Measurements from ENCODE around the gene YIPF4.
"Not testable (repeated sequence)": the region's sequence is repeated elsewhere in the genome, so short reads cannot be mapped to it uniquely, and the experiment has no call there.

The YIPF4 gene

DNA sequence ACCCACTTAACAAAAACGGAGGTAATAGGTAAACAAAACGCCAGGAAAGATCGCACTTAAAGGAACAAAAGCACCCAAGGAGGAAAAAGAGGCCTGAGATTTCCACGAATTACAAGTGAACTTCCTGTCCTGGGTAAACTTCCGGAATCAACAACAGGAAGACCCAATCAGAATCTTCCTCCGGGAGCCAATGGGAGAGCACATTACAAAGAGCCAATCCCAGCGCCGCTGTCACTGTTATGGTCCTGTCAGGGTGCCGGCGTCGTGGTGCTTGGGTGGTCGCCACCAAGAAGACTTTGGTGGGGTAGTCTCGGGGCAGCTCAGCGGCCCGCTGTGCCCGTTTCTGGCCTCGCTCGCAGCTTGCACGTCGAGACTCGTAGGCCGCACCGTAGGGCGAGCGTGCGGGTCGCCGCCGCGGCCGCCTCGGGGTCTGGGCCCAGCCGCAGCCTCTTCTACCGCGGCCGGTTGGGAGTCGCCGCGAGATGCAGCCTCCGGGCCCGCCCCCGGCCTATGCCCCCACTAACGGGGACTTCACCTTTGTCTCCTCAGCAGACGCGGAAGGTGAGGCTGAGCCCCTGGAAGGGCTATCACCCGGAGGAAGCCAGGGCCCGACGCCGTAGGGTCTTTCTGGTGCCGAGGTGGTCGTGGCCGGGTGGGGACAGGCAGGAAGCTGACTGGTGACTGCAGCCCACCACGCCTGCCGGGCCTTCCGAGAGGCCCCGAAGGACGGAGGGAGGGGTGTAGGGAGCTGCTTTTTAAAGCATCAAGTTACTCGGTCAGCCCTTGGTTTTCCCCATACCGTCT is at the start of gene YIPF4:
YIPF4 (plus strand) TSS at position 231 of the 804 bp plus-strand sequence; CDS start at position 483, 252 bp downstream.
- peak; percentile 91 for DNase-seq

DNA sequence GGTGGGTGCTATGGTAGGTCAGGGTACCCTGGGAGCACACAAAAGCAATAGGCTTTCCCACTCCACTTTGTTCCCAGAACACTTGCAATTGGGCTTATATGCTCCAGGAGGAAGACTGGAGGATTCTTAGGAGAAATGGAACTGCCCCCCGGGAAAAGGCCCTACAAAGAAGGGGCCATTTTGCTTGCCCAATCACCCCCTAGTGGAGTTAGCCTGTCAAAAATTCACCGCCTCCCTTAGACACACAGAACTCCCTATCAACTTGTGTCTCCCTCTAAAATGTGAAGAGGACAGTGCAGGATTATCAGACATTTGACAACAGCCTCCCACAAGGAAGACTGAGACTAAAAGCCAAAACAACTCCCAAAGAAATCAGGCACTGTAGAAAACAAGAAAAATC is 49.5 kb upstream of the YIPF4 start:
- no peak for DNase-seq

DNA sequence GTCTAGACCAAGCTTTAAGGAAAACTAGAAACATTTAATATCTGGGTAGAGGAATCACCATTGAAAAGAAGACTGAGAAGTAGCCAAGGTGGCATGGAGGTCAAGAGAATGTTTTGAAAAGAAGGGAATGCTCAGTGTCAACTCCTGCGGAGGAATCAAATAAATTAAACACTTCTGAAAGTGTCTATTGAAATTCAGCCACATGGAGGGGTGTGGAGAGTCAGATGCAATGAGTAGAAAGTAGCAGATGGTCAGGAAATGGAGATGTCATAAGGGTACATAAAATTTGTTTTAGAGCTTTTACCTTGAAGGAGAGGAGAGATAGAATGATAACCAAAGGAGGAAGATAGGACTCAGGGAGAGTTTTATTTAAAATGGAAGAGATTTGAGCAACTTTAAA is 48.1 kb upstream of the YIPF4 start:
- DNase-seq: no peak

DNA sequence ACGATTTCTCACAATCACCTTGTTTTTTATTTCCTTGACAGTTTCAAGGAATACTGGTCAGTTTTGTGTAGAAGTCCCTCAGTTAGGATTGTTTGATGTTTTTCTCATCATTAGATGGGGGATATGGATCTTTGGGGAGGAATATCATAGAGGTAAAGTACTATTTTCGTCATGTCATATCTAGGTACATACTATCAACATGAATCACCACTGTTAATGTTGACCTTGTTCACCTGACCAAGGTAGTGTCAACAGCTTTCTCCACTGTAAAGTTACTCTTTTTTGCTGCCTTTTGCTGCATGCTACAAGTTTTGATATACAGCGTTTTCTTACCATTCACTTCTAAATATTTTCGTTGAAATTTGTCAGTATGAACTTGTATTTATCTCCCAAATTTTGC is 45.7 kb upstream of the YIPF4 start:
- no peak for DNase-seq

DNA sequence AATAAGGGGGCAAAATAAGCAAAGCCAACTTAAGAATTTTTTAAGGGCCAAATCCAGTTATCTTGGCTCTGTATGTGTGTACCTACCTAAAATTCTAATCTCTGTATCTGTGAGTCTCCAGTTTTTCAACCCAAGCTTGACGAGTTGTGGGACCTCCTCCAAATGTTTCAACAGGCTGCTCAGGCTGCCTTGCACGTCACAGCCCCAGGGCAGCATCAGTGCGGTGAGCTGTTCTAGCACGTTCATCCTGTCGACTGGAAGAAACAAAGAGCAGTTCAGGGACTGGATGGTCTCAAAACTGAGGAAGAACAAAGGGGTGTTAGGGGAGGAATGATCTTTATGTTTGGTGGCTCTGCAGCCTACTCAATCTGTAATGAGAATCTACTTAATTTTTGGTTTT is 42.4 kb upstream of the YIPF4 start:
- DNase-seq: no peak

DNA sequence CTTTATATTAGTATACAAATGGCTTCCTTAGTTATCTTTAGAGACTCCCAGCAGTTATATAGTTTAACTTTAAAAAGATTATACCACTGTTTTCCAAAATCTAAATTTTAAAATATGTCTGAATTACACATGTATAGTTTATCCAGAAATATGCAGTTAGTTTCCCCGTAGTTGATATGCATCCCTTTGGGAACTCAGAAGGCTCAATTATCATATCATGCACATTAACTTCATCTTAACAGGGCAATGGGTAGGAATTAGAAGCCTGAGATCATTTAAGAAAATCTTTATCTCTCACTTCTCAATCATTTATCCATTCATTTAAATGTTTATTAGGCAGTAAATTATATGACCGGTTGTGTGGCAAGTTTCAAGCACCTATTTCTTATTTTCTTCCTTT is 40.2 kb upstream of the YIPF4 start:
- no peak for DNase-seq

DNA sequence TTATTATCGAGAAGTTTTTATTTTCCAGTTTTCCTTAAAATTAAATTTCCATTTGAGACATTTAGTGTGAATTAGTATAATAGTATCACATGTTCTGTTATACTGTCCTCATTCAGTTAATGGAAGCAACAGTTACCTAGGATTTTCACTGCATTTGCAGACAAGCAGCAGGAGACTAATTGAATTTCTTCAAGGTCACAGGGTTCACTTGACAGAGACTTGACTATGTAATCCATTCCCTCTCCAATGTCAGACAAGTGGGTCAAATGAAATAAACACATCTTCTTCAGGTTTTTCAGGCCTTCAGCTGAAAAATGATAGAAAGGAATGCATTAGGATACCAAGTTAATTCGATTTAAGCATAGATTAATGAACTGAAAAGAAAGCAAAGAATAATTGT is 39.7 kb upstream of the YIPF4 start:
- no peak for DNase-seq

DNA sequence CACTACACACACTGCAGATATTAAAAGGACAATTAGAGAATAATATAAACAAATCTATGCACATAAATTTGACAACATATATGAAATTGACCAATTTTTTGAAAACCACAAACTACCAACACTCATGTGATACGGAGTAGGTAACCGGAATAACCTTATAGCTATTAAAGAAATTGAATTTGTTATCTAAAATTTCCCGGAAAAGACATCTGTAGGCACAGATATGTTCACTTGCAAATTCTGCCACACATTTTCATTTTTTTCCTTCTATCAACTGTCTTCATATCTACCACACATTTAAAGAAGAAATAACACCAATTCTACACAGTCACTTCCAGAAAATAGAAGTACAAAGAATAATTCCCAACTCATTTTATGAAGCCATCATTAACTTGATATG is 35.4 kb upstream of the YIPF4 start:
- no peak for DNase-seq

DNA sequence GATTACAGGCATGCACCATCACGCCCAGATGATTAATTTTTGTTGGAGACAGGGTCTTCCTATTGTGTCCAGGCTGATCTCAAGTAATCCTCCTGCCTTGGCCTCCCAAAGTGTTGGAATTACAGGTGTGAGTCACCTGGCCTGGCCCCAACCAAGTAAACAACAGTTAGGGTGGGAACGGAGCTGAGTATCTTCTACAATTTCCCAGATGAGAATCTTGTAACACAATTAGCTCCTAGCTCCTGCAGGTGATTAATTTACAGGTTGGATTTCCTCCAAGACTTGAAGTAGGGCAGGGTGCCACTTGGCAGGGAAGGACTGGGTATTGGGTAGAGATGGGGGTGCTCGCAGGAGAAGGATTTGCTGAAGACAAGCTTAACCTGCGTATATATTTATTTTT is 30.8 kb upstream of the YIPF4 start:
- no peak for DNase-seq

DNA sequence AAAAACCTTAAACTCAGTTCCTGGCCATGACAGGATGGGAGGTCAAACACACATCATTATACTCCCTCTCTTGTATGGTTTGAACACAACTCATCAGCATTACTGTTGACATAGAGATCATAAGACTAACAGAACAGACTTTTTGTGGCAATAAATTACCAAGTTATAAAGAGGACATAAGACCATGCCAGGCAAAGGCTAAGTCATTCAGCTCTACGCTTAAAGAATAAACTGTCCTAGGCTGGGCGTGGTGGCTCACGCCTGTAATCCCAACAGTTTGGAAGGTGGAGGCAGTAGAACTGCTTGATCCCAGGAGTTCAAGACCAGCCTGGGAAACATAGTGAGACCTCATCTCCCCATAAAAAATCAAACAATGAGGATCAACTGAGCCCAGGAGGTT is 29.4 kb upstream of the YIPF4 start:
- no peak for DNase-seq

DNA sequence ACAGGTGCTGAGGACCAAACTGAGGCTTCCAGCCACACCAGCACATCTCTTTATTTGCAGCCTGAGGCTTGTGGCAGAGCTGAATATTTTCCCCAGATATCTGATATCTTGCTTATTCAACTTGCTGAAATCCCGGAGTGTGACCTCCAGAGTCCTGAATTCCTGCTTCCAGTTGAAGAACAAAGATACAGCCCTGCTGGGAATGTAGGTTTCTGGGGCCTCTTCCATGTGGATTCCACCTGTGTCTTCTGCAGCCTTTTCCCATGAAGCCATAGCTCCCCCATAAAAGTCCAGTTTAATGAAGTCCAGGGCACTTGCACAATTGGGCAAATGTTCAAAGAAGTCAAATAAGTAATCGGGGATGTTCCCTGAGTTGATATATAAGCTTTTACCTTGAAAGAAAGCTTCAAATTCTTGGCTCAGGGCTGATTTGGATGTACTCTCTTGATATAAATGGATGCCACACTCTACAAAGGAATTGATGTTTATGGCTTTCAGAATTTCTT is 27.9 kb upstream of the YIPF4 start:
- DNase-seq: no peak

DNA sequence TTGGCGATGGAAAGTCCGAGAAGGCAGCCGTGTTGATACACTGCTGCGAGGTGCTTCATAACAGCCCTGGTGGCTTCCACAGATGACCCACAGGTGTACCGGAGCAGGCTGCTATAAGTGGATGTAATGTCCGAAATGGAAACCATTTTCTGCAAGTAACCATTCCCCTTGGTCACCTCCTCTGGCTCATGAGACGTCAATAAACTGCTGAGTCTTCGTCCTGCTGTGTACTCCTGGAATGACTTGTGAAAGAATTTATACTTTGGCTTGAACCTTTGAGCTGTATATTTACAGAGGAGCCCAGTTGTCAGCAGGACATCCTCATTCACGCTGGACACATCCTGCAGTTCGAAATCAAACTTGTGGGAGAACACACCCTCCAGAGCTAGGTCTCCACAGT is 27.4 kb upstream of the YIPF4 start:
- no peak for DNase-seq

DNA sequence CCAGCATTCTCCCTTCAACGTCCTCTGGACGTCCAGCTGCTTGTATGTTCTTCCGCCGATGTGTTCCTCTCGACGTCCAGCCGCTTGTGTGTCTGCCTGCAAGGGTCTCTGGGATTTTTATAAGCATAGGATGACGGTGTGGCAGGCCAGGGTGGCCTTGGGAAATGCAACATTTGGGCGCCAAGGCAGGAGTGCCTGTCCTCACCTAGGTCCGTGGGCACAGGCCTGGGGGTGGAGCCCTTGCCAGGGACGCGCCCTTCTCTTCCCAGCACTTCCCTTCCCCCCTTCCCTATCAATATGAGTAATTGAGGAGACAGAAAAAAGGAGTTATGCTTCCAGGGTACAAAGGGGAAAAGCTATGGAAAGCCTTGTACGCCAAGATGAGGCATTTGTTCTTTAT is 19.5 kb upstream of the YIPF4 start:
- no peak for DNase-seq

DNA sequence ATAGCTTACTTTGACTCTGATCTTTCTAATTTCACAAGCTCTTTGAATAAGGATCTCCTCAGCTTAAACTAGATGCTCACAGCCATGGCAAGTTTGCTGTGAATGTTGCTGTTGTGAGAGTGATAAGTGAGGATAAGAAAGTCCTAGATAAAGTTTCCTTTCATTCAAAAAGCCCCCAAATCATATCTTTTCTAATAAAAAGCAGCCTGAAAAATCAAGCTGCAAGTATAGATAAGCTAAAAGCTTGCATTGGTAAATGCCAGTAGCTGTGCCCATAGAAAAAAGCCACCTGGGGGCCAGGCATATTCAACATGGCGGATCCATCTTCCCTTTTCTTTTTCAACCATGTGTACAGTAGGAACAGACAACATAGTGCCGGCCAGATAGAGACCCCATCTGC is 17.3 kb upstream of the YIPF4 start:
- no peak for DNase-seq

DNA sequence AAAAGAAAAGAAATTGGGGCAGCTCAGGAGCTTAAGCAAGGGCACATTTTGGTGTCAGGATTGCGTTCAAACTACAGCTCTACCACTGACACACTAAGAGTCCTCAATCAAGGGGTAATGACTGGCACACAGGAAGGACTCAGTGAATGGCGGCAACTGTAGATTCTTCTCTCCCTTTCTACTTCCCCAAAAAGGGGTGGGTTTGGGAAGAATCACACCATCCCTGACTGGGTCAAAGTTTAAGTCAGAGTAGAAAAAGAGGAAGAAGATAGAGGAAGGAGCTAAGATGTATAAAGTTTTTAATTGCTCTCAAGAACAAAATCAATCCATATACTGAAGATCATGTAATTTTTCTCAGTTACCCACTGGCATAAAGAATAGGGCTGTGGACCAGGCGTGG is 15.6 kb upstream of the YIPF4 start:
- peak; percentile 85 for DNase-seq

DNA sequence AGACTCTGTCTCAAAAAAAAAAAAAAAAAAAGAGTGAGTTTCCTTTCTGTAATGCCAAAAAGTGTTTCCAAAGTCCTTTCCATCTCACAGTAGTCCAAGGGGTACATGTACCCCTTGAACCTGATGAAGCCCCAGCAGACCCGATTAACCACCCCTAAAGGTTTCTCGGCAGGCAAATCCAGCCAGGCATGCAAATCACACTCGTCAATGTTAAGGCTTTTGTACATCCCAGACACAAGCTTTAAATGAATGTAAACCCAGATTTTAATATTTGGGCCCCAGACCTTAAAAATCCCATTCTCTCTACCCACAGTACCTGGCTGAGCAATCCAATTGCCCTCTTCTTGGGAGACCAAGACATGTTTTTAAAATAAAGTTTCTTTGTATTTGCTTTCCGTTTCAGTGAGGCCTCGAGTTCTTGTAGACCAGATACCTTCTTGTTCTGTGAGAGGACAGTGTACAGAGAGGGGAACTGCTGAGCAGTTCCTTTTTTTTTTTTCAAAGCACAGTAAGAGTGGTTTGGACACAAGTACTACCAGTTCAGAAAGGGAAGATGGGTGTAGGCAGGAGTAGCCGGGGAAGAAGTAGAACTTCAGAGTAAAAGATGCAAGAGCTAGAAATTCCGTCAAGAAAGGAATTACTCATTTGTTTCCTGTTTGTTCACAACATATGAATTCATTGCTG is 13.1 kb upstream of the YIPF4 start, which contains the start of gene NLRC4:
NLRC4 (minus strand) TSS at position 465 of the 684 bp plus-strand sequence. CDS start 8,111 bp downstream, outside the sequence.
- peak; percentile 97 for DNase-seq

DNA sequence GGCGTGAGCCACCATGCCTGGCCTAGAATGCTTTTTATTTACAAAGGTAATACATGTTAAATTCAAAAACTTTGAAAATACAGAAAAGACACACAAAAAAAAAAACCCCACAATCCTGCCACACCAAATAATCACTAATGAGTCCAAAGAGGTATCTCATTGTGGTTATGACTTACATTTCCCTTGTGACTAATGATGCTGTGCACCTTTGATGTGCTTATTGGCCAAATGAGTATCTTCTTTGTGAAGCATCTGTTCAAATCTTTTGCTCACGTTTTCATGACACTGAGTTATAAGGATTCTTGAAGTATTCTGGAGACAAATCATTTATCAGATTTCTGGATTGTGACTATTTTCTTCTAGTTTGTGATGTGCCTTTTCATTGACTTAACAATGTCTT is 6.6 kb upstream of the YIPF4 start:
- DNase-seq: no peak

DNA sequence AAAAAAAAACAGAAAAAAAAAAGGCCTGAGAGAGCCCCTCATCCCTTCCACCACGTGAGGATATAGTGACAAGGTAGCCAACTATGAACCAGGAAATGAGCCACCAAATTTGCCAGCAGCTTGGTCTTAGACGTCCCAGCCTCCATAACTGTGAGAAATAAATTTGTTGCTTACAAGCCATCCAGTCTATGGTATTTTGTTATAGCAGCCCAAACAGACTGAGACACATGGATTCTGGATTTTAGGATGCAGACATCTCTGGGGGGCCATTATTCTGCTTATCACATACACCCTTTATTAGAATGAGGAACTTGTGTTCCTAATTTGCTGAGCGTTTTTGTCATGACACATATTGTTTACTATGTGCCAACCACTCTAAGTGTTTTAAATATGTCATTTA is 5.4 kb upstream of the YIPF4 start:
- DNase-seq: no peak

DNA sequence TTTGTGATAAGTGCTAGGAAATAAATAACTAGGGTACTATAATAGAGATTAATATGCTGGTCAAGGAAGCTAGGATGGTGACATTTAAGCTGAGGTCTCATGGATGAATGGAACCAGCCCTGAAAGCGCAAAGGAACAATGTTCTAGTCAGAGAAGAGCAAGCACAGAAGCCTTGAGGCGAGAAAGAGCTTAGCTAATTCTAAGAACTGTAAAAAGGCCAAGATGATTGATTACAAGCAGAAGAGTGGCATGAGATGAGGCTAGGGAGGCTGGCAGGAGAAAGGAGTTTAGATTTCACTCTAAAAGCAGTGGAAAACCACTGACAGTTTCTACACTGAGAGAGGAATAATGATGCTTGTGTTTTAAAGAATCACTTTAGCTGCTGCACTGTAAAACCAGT is 3.4 kb upstream of the YIPF4 start:
- no peak for DNase-seq

DNA sequence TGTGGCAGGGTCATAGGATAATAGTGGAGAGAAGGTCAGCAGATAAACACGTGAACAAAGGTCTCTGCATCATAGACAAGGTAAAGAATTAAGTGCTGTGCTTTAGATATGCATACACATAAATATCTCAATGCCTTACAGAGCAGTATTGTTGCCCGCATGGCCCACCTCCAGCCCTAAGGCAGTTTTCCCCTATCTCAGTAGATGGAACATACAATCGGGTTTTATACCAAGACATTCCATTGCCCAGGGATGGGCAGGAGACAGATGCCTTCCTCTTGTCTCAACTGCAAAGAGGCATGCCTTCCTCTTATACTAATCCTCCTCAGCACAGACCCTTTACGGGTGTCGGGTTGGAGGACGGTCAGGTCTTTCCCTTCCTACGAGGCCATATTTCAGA is 1.9 kb upstream of the YIPF4 start:
- DNase-seq: not testable (repeated sequence)

DNA sequence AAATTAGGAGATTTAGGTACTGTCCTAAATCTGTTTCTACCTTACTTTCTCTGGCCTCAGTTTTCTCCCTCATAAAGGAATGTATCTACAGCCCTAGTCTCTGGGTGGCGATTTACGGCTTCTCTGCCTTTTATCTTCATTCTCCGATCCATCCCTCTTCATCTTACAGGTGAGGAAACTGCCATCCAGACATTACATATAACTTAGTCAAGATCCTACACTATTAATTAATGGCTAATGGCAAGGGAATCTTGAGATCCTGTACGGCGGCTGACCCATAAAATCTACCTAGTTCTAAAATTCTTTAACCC is 386 bp upstream of the YIPF4 start:
- no peak for DNase-seq

DNA sequence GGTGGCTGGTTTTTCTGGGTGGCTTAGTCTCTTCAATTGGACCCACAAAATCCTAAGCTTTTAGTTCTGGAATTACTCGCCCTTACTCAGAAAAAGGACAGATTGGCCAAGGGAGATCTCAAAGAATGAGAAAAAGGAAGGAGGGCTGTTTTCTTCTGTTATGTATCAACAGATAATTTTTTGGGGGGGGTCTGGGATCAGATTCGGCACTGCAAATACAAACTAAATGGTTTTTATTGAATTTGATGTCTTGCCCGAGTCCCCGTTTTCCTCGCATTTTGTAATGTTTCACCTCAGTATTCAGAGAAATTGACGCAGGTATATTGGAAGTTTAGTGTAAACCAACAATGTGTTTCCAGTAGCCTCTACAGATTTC is 762 bp downstream of the YIPF4 start:
- no peak for DNase-seq

DNA sequence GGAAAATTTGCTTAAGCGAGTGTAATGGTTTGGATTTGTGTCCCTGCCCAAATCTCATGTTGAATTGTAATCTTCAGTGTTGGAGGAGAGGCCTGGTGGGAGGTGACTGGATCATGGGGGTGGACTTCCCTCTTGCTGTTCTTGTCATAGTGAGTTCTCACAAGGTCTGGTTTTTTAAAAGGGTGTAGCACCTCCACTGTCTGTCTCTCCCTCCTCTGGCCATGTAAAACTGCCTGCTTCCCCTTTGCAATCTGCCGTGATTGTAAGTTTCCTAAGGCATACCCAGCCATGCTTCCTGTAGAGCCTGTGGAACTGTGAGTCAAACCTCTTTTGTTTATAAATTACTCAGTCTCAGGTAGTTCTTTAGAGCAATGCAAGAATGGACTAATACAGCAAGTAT is 6.6 kb downstream of the YIPF4 start:
- peak; percentile 54 for DNase-seq

DNA sequence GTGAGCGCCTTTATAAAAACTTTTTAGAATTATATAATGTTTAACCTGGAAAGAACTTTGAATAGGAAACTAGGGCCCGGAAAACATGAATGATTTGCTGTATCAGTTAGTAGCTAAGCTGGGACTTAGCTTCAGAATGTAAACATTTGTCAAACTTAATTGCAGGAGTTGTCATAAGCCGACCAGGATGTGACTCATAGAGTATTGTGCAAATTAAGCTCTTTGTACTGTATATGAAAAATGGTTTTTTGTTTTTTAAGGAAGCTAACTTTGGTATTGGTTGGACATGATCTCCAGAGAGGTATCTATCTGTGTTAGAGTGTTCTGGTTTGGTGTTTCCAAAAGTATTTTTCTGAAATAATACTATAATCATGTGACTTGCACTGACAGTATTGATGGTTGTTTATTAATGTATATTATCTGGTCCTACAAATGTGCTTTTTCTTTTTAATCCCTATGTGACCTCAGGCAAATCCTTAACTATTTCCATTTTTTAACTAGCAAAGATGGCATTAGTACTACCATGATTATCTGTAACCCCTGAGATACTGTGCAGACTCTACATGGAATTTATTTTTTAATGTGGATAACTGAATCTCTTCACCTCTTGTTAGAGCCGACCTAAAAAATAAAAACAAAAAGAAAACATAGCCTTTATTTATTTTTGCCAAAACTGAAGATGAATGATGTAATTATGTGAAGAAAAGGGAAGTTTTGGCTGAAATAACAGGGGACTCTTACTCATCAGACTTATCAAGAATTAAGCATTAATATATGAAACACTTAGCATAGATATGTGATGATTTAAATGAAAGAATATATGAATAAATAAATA is 11.7 kb downstream of the YIPF4 start:
- peak; percentile 89 for DNase-seq
